DND-41 (cell line): ENCODE data around the gene CEBPE.

Experiments
- CTCF ChIP-seq: IDR thresholded peaks from 2 replicates; pipeline ENCODE4 v1.5.1; 2012; ENCODE audit warnings: borderline replicate concordance, low read length, moderate library complexity, mild to moderate bottlenecking; ENCODE audit not compliant: poor library complexity, severe bottlenecking; ENCODE audit errors: extremely low read depth
- EZH2 ChIP-seq: IDR thresholded peaks from 3 replicates; pipeline ENCODE4 v1.6.1; 2012; ENCODE audit warnings: borderline replicate concordance, low read depth, mild to moderate bottlenecking, moderate library complexity, low read length, inconsistent platforms; ENCODE audit not compliant: severe bottlenecking

GRCh38 chr14:23121361-23121771, 2.3 kb upstream of the CEBPE start:
- TF ChIP-seq EZH2: no peak
- TF ChIP-seq CTCF: no peak
